Body of pancreas (tissue), 4 donors: ENCODE measurements around the gene CSNK2A3. TPM values are rescaled to one million over a fixed set of nuclear protein-coding genes. Genes with fewer than 3 reads are reported as not detected.
"Not testable (repeated sequence)": the region's sequence is repeated elsewhere in the genome, so short reads cannot be mapped to it uniquely, and the experiment has no call there.

ENCODE experiments used
- ATAC-seq: fragments of 150-250 bp; one replicate; pipeline ENCODE4 v1.9.1; 2016
- DNase-seq, 4 donors: peaks; one replicate each; pipeline ENCODE4 v3.0.0-alpha.2; 2019
- H3K27ac ChIP-seq, 4 donors: fragments of 200-600 bp; sonication (generic); 1 replicate in 3 of 4; 2 replicates in 1 of 4; pipeline versions ENCODE4 v1.5.1 to v1.6.1; 2016 to 2019; ENCODE audit warnings: mild to moderate bottlenecking in 1 of 4, mixed read lengths in 1 of 4, moderate library complexity in 1 of 4
- H3K27me3 ChIP-seq, 2 donors: fragments of 200-600 bp; sonication (generic); one replicate each; pipeline ENCODE4 v1.6.0; 2016; ENCODE audit warnings: mild to moderate bottlenecking in 1 of 2
- H3K36me3 ChIP-seq, 2 donors: fragments of 200-600 bp; sonication (generic); replicated peaks in 1 of 2; 2 replicates each; pipeline ENCODE4 v1.5.1; 2016; ENCODE audit warnings: low read depth in 2 of 2; ENCODE audit not compliant: insufficient read depth in 1 of 2
- H3K4me1 ChIP-seq: fragments of 200-600 bp; sonication (generic); one replicate; pipeline ENCODE4 v1.6.0; 2016
- H3K4me3 ChIP-seq, 2 donors: fragments of 200-600 bp; sonication (generic); 1 replicate in 1 of 2; 2 replicates in 1 of 2; pipeline ENCODE4 v1.5.1; 2016 to 2019
- H3K9me3 ChIP-seq, 3 donors: fragments of 200-600 bp; sonication (generic); 1 replicate in 2 of 3; 2 replicates in 1 of 3; pipeline ENCODE4 v1.5.1; 2016
- CTCF ChIP-seq, 7 experiments: fragments of 450-650 bp in 4 of 7; fragments of 200-600 bp in 3 of 7; sonication (generic) in 3 of 7; IDR thresholded peaks; one replicate each; pipeline ENCODE4 v1.5.1; 2016 to 2019; ENCODE audit warnings: antibody characterized with exemption in 7 of 7
- POLR2A ChIP-seq, 3 donors: fragments of 450-650 bp; IDR thresholded peaks; one replicate each; pipeline ENCODE4 v1.6.1; 2016; ENCODE audit warnings: antibody characterized with exemption in 3 of 3, mild to moderate bottlenecking in 2 of 3
- WGBS, 2 donors: methylation state at CpG; one replicate each; pipeline ENCODE4 v1.1.5; 2017; 5-methylcytosine and 5-hydroxymethylcytosine counted together
- intact Hi-C: fragments of 100-400 bp; cut with DNase I; formaldehyde crosslinking; loops from one replicate; pipeline ENCODE4 v1.15.1; 2023
- total RNA-seq, 2 donors: library from RNA; depleted of rRNA; stranded (reverse); fragments of >200 nt; gene quantifications; one replicate each; pipeline ENCODE4 v1.1.0, GENCODE V29; 2016

CSNK2A3 gene
- total RNA-seq, 2 donors from 2014 or later = 0.78 TPM; not detected in 1

GRCh38 chr11:11356842-11357241, 3.8 kb upstream of the CSNK2A3 start:
- WGBS, 2 donors = 85 to 86% methylated on average over 9 of the region's 9 CpGs
- H3K27me3 ChIP-seq = no peaks in the 10 kb centered on the region
- H3K4me3 ChIP-seq = no peak overlapping the region
- TF ChIP-seq CTCF (IDR thresholded peaks at IDR 0.05) (no peak), POLR2A (IDR thresholded peaks at IDR 0.05) (no peak)
- H3K27ac ChIP-seq = no peak overlapping the region
- no peaks in the 10 kb centered on the region for H3K36me3 ChIP-seq
- DNase-seq (no peak), ATAC-seq (no peak)
- no peaks in the 10 kb centered on the region for H3K4me1 ChIP-seq
- H3K9me3 ChIP-seq = no peaks in the 10 kb centered on the region
- intact Hi-C loops = no loop called here

GRCh38 chr11:11351851-11352250, 1.2 kb downstream of the CSNK2A3 start:
- H3K36me3 ChIP-seq, H3K4me3 ChIP-seq, H3K27ac ChIP-seq, DNase-seq, H3K4me1 ChIP-seq, H3K9me3 ChIP-seq, ATAC-seq, intact Hi-C loops, H3K27me3 ChIP-seq: not testable (repeated sequence)
- WGBS, 2 donors = 76 to 79% methylated on average over 8 to 9 of the region's 10 CpGs

GRCh38 chr11:11351042-11351586, 1.9 kb downstream of the CSNK2A3 start:
- intact Hi-C loops = no loop called here
- WGBS, 2 donors = 94 to 95% methylated on average over 4 of the region's 4 CpGs
- Histone ChIP-seq H3K9me3 (no peaks in the 10 kb centered on the region), H3K4me3 (no peak overlapping the region), H3K27me3 (no peaks in the 10 kb centered on the region), H3K4me1 (no peaks in the 10 kb centered on the region), H3K36me3 (no peaks in the 10 kb centered on the region), H3K27ac (no peak overlapping the region)
- DNase-seq = no peak
- TF ChIP-seq CTCF (IDR thresholded peaks at IDR 0.05) (no peak), POLR2A (IDR thresholded peaks at IDR 0.05) (no peak)
- ATAC-seq = no peak

- Histone ChIP-seq H3K4me1 (no peaks in the 10 kb centered on the region), H3K4me3 (no peak overlapping the region), H3K27ac (no peak overlapping the region), H3K9me3 (no peaks in the 10 kb centered on the region), H3K27me3 (no peaks in the 10 kb centered on the region), H3K36me3 (no peaks in the 10 kb centered on the region)
- ATAC-seq (no peak), DNase-seq (peak in 1 of 4 donors; percentile 30)
- intact Hi-C loops = no loop called here
- WGBS, 2 donors = 72 to 82% methylated on average over 1 of the region's 1 CpG
- TF ChIP-seq POLR2A (IDR thresholded peaks at IDR 0.05) (no peak), CTCF (IDR thresholded peaks at IDR 0.05) (no peak)
Measured at GRCh38 chr11:11349870-11350337, 3.1 kb downstream of the CSNK2A3 start.

- no peaks in the 10 kb centered on the region for H3K4me1 ChIP-seq
- no peaks in the 10 kb centered on the region for H3K36me3 ChIP-seq
- H3K4me3 ChIP-seq = no peak overlapping the region
- no peak for DNase-seq
- no peaks in the 10 kb centered on the region for H3K9me3 ChIP-seq
- no peak overlapping the region for H3K27ac ChIP-seq
- 73 to 77% methylated on average over 12 of the region's 12 CpGs for WGBS, 2 donors
- H3K27me3 ChIP-seq = no peaks in the 10 kb centered on the region
- TF ChIP-seq POLR2A (IDR thresholded peaks at IDR 0.05) (no peak), CTCF (IDR thresholded peaks at IDR 0.05) (no peak)
- intact Hi-C loops = no loop called here
- ATAC-seq = no peak
Measured at GRCh38 chr11:11349106-11349825, 3.8 kb downstream of the CSNK2A3 start.
